Retinal pigment epithelial cell (primary cell): ENCODE results near the gene NOS3.

Experiments used
- DNase-seq: peaks from one replicate; pipeline ENCODE4 v3.0.0-alpha.2; 2010; ENCODE audit warnings: low read depth
- H3K4me3 ChIP-seq: 2 replicates; pipeline ENCODE4 v1.5.1; 2011; ENCODE audit warnings: mild to moderate bottlenecking, low read length, control low read depth, moderate library complexity
- TF ChIP-seq, protein P1 (sequence below): conservative IDR thresholded peaks from 2 replicates; pipeline ENCODE4 v1.5.1; 2011; ENCODE audit warnings: low read depth, low read length, control low read depth, inconsistent platforms

Gene NOS3

DNA sequence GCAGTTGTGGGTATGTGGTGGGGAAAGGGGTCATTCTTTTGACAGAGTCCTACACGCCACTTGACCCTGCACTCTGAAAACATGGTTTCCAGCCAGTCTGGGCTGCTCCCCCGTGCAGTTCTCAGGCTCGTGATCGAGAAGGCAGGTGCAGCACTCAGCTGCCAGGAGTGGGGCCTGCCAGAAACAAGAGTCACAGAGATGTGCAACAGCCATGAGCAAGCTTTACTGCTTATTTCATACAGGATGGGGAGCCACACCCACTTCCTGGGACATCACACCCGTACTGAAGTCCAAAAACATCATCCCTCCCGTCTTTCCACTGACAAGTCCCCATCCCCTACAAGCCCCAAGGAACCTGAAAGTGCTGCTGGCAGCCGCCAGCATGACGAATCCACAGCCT, 24.1 kb downstream of the NOS3 start:
- TF ChIP-seq, protein P1, sequence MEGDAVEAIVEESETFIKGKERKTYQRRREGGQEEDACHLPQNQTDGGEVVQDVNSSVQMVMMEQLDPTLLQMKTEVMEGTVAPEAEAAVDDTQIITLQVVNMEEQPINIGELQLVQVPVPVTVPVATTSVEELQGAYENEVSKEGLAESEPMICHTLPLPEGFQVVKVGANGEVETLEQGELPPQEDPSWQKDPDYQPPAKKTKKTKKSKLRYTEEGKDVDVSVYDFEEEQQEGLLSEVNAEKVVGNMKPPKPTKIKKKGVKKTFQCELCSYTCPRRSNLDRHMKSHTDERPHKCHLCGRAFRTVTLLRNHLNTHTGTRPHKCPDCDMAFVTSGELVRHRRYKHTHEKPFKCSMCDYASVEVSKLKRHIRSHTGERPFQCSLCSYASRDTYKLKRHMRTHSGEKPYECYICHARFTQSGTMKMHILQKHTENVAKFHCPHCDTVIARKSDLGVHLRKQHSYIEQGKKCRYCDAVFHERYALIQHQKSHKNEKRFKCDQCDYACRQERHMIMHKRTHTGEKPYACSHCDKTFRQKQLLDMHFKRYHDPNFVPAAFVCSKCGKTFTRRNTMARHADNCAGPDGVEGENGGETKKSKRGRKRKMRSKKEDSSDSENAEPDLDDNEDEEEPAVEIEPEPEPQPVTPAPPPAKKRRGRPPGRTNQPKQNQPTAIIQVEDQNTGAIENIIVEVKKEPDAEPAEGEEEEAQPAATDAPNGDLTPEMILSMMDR: no peak
- DNase-seq: no peak
- H3K4me3 ChIP-seq: no peak overlapping the region

DNA sequence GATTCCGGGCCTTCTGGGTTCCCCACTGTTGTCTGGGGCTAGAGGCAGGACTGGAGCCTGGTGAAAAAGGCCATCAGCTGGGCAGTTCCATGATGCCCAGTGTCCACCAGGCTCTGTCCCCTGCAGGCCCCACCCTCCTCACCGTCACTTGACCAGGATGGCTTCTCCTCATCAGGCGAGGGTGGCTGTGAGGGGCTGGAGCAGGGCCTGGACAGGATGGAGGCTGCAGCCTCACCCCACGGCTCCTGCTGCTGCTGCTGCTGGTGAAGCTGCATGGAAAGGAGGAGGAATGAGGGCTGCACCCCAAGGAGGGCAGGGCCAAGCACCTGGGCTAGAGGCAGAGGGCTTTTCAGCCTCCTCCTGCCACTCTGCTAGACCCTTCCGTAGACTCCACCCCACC, 25.1 kb downstream of the NOS3 start:
- H3K4me3 ChIP-seq: no peak overlapping the region
- TF ChIP-seq, protein P1: no peak

DNA sequence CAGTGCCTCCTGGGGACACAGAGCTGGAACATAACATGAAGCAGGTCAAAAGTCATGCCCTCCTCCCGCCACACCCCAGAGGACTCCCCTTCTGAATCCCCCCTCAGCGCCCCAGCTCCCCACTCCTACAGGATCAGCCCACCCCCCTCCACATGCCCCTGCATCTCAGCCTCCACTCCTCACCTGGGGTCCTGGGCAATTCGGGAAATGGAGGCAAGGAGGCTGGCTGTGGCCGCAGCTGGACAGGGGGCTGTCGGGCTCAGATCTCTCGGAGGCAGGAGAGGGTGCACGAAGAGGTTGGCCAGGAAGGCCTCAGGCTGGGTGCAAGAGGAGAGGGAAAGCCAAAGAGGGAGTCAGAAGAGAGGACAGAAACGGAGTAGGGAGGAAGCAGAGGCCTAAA, 25.7 kb downstream of the NOS3 start:
- no peak overlapping the region for H3K4me3 ChIP-seq
- DNase-seq: no peak
- TF ChIP-seq, protein P1: no peak

More for the DNA sequence above, 25.1 kb downstream of the NOS3 start:
- no peak for DNase-seq

DNA sequence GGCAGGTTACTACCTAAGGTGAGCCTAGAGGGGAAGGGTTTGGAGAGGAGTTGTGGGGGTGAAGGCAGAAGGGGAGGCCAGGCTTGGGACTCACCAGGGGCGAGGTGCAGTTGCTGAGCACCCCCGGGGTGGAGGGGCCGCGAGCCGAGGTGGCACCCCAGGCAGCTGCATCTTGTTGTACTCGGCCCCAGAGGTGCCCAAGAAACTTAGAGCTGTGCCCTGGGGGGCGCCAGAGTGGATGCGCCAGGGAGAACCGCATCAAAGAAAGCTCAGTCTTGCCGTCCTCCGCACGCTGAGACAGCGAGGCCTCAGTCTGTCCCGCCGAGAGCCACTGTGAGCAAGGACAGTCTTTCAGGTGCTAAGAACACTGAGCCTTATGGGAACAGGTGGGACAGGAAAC, 26.1 kb downstream of the NOS3 start:
- TF ChIP-seq, protein P1: no peak
- DNase-seq: no peak
- no peak overlapping the region for H3K4me3 ChIP-seq

DNA sequence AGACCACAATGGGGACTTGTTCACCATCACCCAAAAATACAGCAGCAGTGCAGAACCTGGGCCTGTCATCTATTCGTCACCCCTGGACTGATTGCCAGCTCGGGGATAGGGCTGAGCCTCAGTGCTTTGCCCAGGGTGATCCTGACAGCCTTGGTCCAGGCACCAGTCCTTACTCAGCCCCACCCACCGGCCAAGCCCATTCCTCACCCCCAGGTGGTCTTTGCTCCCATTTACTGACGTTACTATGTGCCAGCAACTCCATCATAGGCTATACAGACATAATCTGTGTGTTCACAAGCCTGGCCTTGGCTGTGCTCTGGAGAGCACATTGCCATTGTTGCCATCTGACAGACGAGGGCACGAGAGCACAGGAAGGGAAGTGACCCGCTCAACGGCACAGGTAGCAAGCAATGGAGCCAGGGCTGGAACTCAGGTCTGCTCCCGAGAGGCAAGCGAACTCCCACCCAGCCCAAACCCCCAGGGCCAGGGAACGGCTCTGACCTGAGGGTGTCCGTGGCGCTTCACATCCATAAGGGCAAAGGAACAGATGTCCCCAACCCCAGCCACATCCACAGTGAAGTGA, 26.6 kb downstream of the NOS3 start:
- DNase-seq: no peak
- TF ChIP-seq, protein P1: no peak
- H3K4me3 ChIP-seq: no peak overlapping the region

DNA sequence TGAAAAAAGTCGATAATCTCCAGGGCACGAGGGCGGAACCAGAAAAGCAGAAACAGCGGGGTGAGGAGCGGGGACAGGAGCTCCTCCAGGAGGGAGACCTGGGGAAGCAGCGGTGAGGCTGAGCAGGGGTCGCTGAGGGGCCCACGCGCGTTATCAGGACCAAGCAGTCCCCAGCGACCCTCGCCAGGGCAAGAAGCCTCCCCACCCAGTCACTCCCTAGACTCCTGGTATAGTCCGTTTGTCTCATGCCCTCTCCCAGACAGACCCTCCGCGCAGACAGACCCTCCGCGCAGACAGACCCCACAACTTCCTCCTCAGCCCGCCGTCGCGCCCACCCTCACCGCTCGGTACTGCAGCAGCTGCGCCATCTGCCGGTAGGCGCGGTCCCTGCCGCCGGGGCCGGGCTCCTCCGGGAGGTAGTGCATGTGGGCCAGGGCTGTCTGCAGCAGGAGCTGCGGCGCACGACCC, 27.2 kb downstream of the NOS3 start:
- TF ChIP-seq, protein P1: peak; percentile 94
- no peak for DNase-seq
- peak overlapping the region; percentile 29 for H3K4me3 ChIP-seq

DNA sequence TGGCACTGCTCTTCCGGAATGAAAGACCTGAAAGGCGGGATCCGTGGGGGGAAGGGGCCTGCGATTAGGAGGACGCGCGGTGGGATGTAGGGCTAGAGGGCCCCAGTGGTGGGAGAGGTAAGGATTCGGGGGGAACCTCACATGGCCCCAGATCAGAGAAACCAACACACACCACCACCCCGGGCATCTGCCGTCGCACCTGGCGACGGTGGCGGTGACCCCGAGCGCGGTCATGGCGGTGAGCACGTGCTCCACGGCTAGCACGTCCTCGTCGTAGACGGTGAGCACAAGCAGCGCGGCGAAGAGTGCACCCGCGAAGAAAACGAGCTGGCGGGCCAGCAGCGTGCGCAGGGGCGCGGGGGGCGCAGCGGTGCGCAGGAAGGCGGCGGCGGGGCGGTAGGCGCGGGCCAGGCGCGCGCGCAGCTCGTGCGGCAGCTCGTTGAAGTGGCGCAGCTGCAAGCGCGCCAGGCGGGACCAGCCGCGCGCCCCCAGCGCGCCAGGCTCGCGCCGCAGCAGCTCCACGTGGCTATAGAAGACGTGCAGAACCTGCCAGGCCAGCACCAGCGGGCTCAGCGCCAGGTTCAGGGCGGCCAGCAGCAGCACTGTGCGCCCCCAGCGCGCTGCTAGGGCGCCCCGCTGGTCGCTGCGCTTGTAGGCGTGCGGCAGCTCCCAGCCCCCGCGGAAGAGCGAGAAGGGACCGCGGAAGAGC, 27.8 kb downstream of the NOS3 start:
- DNase-seq: no peak
- H3K4me3 ChIP-seq: peak overlapping the region; percentile 29
- TF ChIP-seq, protein P1: no peak
